HEK293T (cell line): ENCODE results near the gene TMEM145.

Experiments used
- ARNT ChIP-seq: fragments of 450-650 bp; IDR thresholded peaks from 2 replicates; pipeline ENCODE4 v1.6.1; 2017; ENCODE audit warnings: mild to moderate bottlenecking
- CTBP1 ChIP-seq: fragments of 450-650 bp; IDR thresholded peaks from 2 replicates; pipeline ENCODE4 v1.6.1; 2016; ENCODE audit warnings: borderline replicate concordance
- ELF4 ChIP-seq: fragments of 450-650 bp; IDR thresholded peaks from 2 replicates; pipeline ENCODE4 v1.6.1; 2017; ENCODE audit warnings: antibody characterized with exemption
- FOXA1 ChIP-seq: fragments of 450-650 bp; IDR thresholded peaks from 2 replicates; pipeline ENCODE4 v1.6.1; 2016; ENCODE audit warnings: mild to moderate bottlenecking
- FOXK2 ChIP-seq: fragments of 450-650 bp; IDR thresholded peaks from 2 replicates; pipeline ENCODE4 v1.6.1; 2016; ENCODE audit warnings: mild to moderate bottlenecking
- HDGF ChIP-seq: fragments of 450-650 bp; IDR thresholded peaks from 2 replicates; pipeline ENCODE4 v1.6.1; 2017; ENCODE audit warnings: antibody characterized with exemption, borderline replicate concordance
- L3MBTL2 ChIP-seq: fragments of 450-650 bp; conservative IDR thresholded peaks from 2 replicates; pipeline ENCODE4 v1.6.1; 2016; ENCODE audit warnings: mild to moderate bottlenecking
- SP1 ChIP-seq: fragments of 450-650 bp; IDR thresholded peaks from 2 replicates; pipeline ENCODE4 v1.6.1; 2017
- SUZ12 ChIP-seq: fragments of 450-650 bp; IDR thresholded peaks from 2 replicates; pipeline ENCODE4 v1.6.1; 2016; ENCODE audit warnings: mild to moderate bottlenecking
- ZNF384 ChIP-seq: fragments of 450-650 bp; IDR thresholded peaks from 2 replicates; pipeline ENCODE4 v1.6.1; 2016

DNA sequence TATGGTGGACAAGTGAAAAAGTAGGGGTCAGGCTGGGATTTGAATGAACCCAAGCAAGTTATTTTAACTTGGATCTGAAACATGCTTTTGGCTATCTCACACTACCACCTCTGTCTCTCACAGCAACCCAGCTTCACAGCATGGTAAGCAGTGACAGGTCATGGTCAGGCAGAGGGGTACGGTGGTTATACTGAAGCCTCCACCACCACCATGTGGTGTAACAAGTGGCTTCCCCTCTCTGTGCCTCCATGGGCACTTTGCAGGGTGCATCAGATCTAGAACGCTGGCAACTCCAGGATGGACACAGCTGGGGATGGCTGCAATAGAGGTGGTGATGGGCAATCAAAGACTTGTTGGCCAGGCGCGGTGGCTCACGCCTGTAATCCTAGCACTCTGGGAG lies 739 bp upstream of the TMEM145 start:
- TF ChIP-seq ELF4 (no peak), SUZ12 (no peak), FOXK2 (no peak), HDGF (no peak), ZNF384 (no peak), ARNT (no peak), SP1 (no peak), L3MBTL2 (no peak), FOXA1 (no peak), CTBP1 (no peak)
